GM12878 (cell line): ENCODE results near the gene MAP3K21.

Experiments used
- ASH2L ChIP-seq: fragments of 300-600, 200-600 bp; sonication (generic); IDR thresholded peaks from 2 replicates; pipeline ENCODE4 v1.6.1; 2017; ENCODE audit warnings: low read depth, mild to moderate bottlenecking, borderline replicate concordance
- POLR2A ChIP-seq: IDR thresholded peaks from 2 replicates; pipeline ENCODE4 v1.6.1; 2011; ENCODE audit warnings: low read depth, mild to moderate bottlenecking, low read length
- YY1 ChIP-seq: IDR thresholded peaks from 2 replicates; pipeline ENCODE4 v1.6.1; 2011; ENCODE audit warnings: low read depth, mild to moderate bottlenecking, low read length
- TF ChIP-seq, protein P1 (sequence below), 3 experiments: IDR thresholded peaks in 2 of 3; conservative IDR thresholded peaks in 1 of 3; 2 replicates each; pipeline ENCODE4 v1.5.1; 2011; ENCODE audit warnings: low read depth in 3 of 3, low read length in 3 of 3, mild to moderate bottlenecking in 3 of 3, control low read depth in 2 of 3, moderate library complexity in 2 of 3, inconsistent platforms in 1 of 3, mixed read lengths in 1 of 3; ENCODE audit not compliant: control insufficient read depth in 2 of 3, insufficient read depth in 1 of 3; ENCODE audit errors: extremely low read depth in 1 of 3

DNA sequence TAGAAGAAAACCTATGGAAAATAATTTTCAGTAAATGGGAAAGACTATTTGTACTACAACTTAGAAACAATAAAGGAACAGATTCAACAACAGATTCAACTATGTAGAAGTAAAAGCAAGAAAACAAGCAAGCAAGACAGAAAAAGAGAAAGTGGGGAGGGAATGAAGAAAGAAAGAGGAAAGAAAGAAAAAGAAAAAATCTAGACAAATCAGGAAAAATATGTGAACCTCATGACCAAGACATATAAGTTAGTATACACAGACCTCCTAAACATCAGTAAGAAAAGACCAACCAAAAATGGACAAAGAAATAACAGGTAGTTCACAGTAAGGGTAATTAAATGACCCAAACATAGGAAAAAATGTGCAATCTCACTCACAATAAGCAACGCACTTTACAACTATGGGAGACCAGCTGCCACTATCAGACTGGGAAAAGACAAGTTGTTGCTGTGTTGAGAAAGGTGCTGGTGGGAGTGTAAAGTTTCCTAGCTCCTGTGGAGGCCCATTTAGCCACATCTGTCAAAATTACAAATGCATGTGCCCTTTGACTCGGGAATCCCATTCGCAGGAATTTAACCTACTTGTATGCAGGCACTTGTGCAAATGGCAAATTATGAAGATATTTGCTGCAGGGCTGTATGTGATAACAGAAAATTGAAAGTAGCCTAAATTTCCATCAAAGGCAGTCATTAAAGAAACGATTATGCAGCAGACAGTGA lies 13.9 kb upstream of the MAP3K21 start:
- TF ChIP-seq ASH2L: no peak
- TF ChIP-seq, protein P1, sequence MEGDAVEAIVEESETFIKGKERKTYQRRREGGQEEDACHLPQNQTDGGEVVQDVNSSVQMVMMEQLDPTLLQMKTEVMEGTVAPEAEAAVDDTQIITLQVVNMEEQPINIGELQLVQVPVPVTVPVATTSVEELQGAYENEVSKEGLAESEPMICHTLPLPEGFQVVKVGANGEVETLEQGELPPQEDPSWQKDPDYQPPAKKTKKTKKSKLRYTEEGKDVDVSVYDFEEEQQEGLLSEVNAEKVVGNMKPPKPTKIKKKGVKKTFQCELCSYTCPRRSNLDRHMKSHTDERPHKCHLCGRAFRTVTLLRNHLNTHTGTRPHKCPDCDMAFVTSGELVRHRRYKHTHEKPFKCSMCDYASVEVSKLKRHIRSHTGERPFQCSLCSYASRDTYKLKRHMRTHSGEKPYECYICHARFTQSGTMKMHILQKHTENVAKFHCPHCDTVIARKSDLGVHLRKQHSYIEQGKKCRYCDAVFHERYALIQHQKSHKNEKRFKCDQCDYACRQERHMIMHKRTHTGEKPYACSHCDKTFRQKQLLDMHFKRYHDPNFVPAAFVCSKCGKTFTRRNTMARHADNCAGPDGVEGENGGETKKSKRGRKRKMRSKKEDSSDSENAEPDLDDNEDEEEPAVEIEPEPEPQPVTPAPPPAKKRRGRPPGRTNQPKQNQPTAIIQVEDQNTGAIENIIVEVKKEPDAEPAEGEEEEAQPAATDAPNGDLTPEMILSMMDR (IDR thresholded peaks at IDR 0.05 in 2 of 3, conservative IDR thresholded peaks at IDR 0.05 in 1 of 3; ENCODE audit: control insufficient read depth in 2 of 3, extremely low read depth in 1 of 3, insufficient read depth in 1 of 3, low read depth in 3 of 3, low read length in 3 of 3): no peak
- no peak for TF ChIP-seq POLR2A
- TF ChIP-seq YY1: no peak
